ENCODE measurements around the gene INHBC.
"Not testable (repeated sequence)": the region's sequence is repeated elsewhere in the genome, so short reads cannot be mapped to it uniquely, and the experiment has no call there.

INHBC gene

GRCh38 chr12:57434517-57435223 lies at the start of gene INHBC:
TSS of gene INHBC (plus strand) at chr12:57434784. CDS start at chr12:57434887, 103 bp downstream.
- Histone ChIP-seq H3K9ac (ENCODE audit: low read length) (no peak within 1 kb of the TSS), H3K4me1 (ENCODE audit: control insufficient read depth, insufficient read depth, low read length) (peaks cover 4% of the 10 kb centered on the region), H3K9me3 (ENCODE audit: control insufficient read depth, low read length) (no peaks in the 10 kb centered on the region), H3K4me3 (ENCODE audit: low read length) (no peak within 1 kb of the TSS), H3K27me3 (ENCODE audit: control insufficient read depth, insufficient read depth, low read length) (no peaks in the 10 kb centered on the region), H3K36me3 (ENCODE audit: control insufficient read depth, insufficient read depth, low read length) (no peaks in the 10 kb centered on the region)

GRCh38 chr12:57385586-57385985 lies 49.0 kb upstream of the INHBC start:
- Histone ChIP-seq H3K4me3 (ENCODE audit: low read length) (no peak overlapping the region), H3K9me3 (ENCODE audit: control insufficient read depth, low read length) (no peaks in the 10 kb centered on the region), H3K9ac (ENCODE audit: low read length) (no peak overlapping the region), H3K36me3 (ENCODE audit: control insufficient read depth, insufficient read depth, low read length) (no peaks in the 10 kb centered on the region), H3K4me1 (ENCODE audit: control insufficient read depth, insufficient read depth, low read length) (no peaks in the 10 kb centered on the region), H3K27me3 (ENCODE audit: control insufficient read depth, insufficient read depth, low read length) (no peaks in the 10 kb centered on the region)

GRCh38 chr12:57386187-57386720 lies 48.3 kb upstream of the INHBC start:
- H3K36me3 ChIP-seq (ENCODE audit: control insufficient read depth, insufficient read depth, low read length), result no peaks in the 10 kb centered on the region
- no peak overlapping the region for H3K4me3 ChIP-seq (ENCODE audit: low read length)
- no peaks in the 10 kb centered on the region for H3K4me1 ChIP-seq (ENCODE audit: control insufficient read depth, insufficient read depth, low read length)
- no peaks in the 10 kb centered on the region for H3K9me3 ChIP-seq (ENCODE audit: control insufficient read depth, low read length)
- no peak overlapping the region for H3K9ac ChIP-seq (ENCODE audit: low read length)
- H3K27me3 ChIP-seq (ENCODE audit: control insufficient read depth, insufficient read depth, low read length), result no peaks in the 10 kb centered on the region

GRCh38 chr12:57388425-57388824 lies 46.2 kb upstream of the INHBC start:
- H3K9me3 ChIP-seq (ENCODE audit: control insufficient read depth, low read length), result no peaks in the 10 kb centered on the region
- H3K4me1 ChIP-seq (ENCODE audit: control insufficient read depth, insufficient read depth, low read length), result no peaks in the 10 kb centered on the region
- H3K4me3 ChIP-seq (ENCODE audit: low read length), result no peak overlapping the region
- H3K36me3 ChIP-seq (ENCODE audit: control insufficient read depth, insufficient read depth, low read length), result no peaks in the 10 kb centered on the region
- no peak overlapping the region for H3K9ac ChIP-seq (ENCODE audit: low read length)
- H3K27me3 ChIP-seq (ENCODE audit: control insufficient read depth, insufficient read depth, low read length), result no peaks in the 10 kb centered on the region

GRCh38 chr12:57389033-57389432 lies 45.6 kb upstream of the INHBC start:
- no peaks in the 10 kb centered on the region for H3K27me3 ChIP-seq (ENCODE audit: control insufficient read depth, insufficient read depth, low read length)
- H3K36me3 ChIP-seq (ENCODE audit: control insufficient read depth, insufficient read depth, low read length), result no peaks in the 10 kb centered on the region
- no peaks in the 10 kb centered on the region for H3K9me3 ChIP-seq (ENCODE audit: control insufficient read depth, low read length)
- H3K9ac ChIP-seq (ENCODE audit: low read length), result no peak overlapping the region
- no peak overlapping the region for H3K4me3 ChIP-seq (ENCODE audit: low read length)
- H3K4me1 ChIP-seq (ENCODE audit: control insufficient read depth, insufficient read depth, low read length), result no peaks in the 10 kb centered on the region

GRCh38 chr12:57390174-57390573 lies 44.4 kb upstream of the INHBC start:
- no peaks in the 10 kb centered on the region for H3K36me3 ChIP-seq (ENCODE audit: control insufficient read depth, insufficient read depth, low read length)
- H3K4me1 ChIP-seq (ENCODE audit: control insufficient read depth, insufficient read depth, low read length), result no peaks in the 10 kb centered on the region
- H3K27me3 ChIP-seq (ENCODE audit: control insufficient read depth, insufficient read depth, low read length), result no peaks in the 10 kb centered on the region
- H3K4me3 ChIP-seq (ENCODE audit: low read length), result no peak overlapping the region
- H3K9me3 ChIP-seq (ENCODE audit: control insufficient read depth, low read length), result no peaks in the 10 kb centered on the region
- H3K9ac ChIP-seq (ENCODE audit: low read length), result no peak overlapping the region

GRCh38 chr12:57395121-57395520 lies 39.5 kb upstream of the INHBC start:
- Histone ChIP-seq H3K9me3 (ENCODE audit: control insufficient read depth, low read length) (no peaks in the 10 kb centered on the region), H3K4me1 (ENCODE audit: control insufficient read depth, insufficient read depth, low read length) (no peaks in the 10 kb centered on the region), H3K4me3 (ENCODE audit: low read length) (no peak overlapping the region), H3K36me3 (ENCODE audit: control insufficient read depth, insufficient read depth, low read length) (no peaks in the 10 kb centered on the region), H3K27me3 (ENCODE audit: control insufficient read depth, insufficient read depth, low read length) (no peaks in the 10 kb centered on the region), H3K9ac (ENCODE audit: low read length) (no peak overlapping the region)

GRCh38 chr12:57397441-57397840 lies 37.1 kb upstream of the INHBC start:
- Histone ChIP-seq H3K4me3 (ENCODE audit: low read length) (no peak overlapping the region), H3K36me3 (ENCODE audit: control insufficient read depth, insufficient read depth, low read length) (no peaks in the 10 kb centered on the region)

GRCh38 chr12:57399718-57400463 lies 34.7 kb upstream of the INHBC start:
- H3K9me3 ChIP-seq (ENCODE audit: control insufficient read depth, low read length); H3K4me1 ChIP-seq (ENCODE audit: control insufficient read depth, insufficient read depth, low read length); H3K36me3 ChIP-seq (ENCODE audit: control insufficient read depth, insufficient read depth, low read length); H3K9ac ChIP-seq (ENCODE audit: low read length); H3K4me3 ChIP-seq (ENCODE audit: low read length); H3K27me3 ChIP-seq (ENCODE audit: control insufficient read depth, insufficient read depth, low read length): not testable (repeated sequence)

More at GRCh38 chr12:57397441-57397840, 37.1 kb upstream of the INHBC start:
- no peaks in the 10 kb centered on the region for H3K27me3 ChIP-seq (ENCODE audit: control insufficient read depth, insufficient read depth, low read length)
- H3K4me1 ChIP-seq (ENCODE audit: control insufficient read depth, insufficient read depth, low read length), result no peaks in the 10 kb centered on the region
- no peak overlapping the region for H3K9ac ChIP-seq (ENCODE audit: low read length)
- H3K9me3 ChIP-seq (ENCODE audit: control insufficient read depth, low read length), result no peaks in the 10 kb centered on the region

GRCh38 chr12:57401165-57401564 lies 33.4 kb upstream of the INHBC start:
- H3K36me3 ChIP-seq (ENCODE audit: control insufficient read depth, insufficient read depth, low read length), result no peaks in the 10 kb centered on the region
- H3K27me3 ChIP-seq (ENCODE audit: control insufficient read depth, insufficient read depth, low read length), result no peaks in the 10 kb centered on the region
- no peak overlapping the region for H3K4me3 ChIP-seq (ENCODE audit: low read length)
- H3K9ac ChIP-seq (ENCODE audit: low read length), result no peak overlapping the region
- H3K4me1 ChIP-seq (ENCODE audit: control insufficient read depth, insufficient read depth, low read length), result no peaks in the 10 kb centered on the region
- no peaks in the 10 kb centered on the region for H3K9me3 ChIP-seq (ENCODE audit: control insufficient read depth, low read length)

GRCh38 chr12:57402156-57402555 lies 32.4 kb upstream of the INHBC start:
- H3K9ac ChIP-seq (ENCODE audit: low read length); H3K4me1 ChIP-seq (ENCODE audit: control insufficient read depth, insufficient read depth, low read length); H3K27me3 ChIP-seq (ENCODE audit: control insufficient read depth, insufficient read depth, low read length); H3K9me3 ChIP-seq (ENCODE audit: control insufficient read depth, low read length); H3K36me3 ChIP-seq (ENCODE audit: control insufficient read depth, insufficient read depth, low read length); H3K4me3 ChIP-seq (ENCODE audit: low read length): not testable (repeated sequence)

GRCh38 chr12:57404966-57405640 lies 29.5 kb upstream of the INHBC start:
- Histone ChIP-seq H3K27me3 (ENCODE audit: control insufficient read depth, insufficient read depth, low read length) (no peaks in the 10 kb centered on the region), H3K36me3 (ENCODE audit: control insufficient read depth, insufficient read depth, low read length) (no peaks in the 10 kb centered on the region), H3K9ac (ENCODE audit: low read length) (no peak overlapping the region), H3K9me3 (ENCODE audit: control insufficient read depth, low read length) (no peaks in the 10 kb centered on the region), H3K4me3 (ENCODE audit: low read length) (no peak overlapping the region), H3K4me1 (ENCODE audit: control insufficient read depth, insufficient read depth, low read length) (no peaks in the 10 kb centered on the region)

All from mucosa of stomach (tissue), 1 donor.